ENCODE results near the gene BMI1.

DNA sequence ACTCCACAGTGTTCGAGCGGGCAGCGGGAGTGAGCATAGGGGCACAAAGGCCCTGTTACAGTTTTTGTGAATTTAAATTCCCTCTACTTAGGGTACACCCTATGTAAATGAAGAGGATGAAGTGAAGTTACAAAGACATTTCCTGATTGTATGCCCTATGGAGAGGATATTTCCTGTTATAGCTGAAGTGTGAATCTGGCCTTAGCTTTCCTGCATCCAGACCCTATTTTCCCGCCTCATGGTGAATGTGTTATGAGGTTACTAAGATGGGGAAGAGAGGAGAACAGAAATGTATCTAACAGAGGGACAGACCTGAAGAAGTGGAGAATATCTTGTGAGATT is 42.5 kb upstream of the BMI1 start:
- TF ChIP-seq, protein P1, sequence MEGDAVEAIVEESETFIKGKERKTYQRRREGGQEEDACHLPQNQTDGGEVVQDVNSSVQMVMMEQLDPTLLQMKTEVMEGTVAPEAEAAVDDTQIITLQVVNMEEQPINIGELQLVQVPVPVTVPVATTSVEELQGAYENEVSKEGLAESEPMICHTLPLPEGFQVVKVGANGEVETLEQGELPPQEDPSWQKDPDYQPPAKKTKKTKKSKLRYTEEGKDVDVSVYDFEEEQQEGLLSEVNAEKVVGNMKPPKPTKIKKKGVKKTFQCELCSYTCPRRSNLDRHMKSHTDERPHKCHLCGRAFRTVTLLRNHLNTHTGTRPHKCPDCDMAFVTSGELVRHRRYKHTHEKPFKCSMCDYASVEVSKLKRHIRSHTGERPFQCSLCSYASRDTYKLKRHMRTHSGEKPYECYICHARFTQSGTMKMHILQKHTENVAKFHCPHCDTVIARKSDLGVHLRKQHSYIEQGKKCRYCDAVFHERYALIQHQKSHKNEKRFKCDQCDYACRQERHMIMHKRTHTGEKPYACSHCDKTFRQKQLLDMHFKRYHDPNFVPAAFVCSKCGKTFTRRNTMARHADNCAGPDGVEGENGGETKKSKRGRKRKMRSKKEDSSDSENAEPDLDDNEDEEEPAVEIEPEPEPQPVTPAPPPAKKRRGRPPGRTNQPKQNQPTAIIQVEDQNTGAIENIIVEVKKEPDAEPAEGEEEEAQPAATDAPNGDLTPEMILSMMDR (optimal IDR thresholded peaks at IDR 0.05 in 1 of 3, IDR thresholded peaks at IDR 0.05 in 1 of 3, conservative IDR thresholded peaks at IDR 0.05 in 1 of 3; ENCODE audit: extremely low read depth in 1 of 3, insufficient read depth in 2 of 3, low read length in 3 of 3) = no peak
- no peak for TF ChIP-seq EZH2 (IDR thresholded peaks at IDR 0.05; ENCODE audit: low read length)
